Activated T-cell treated with anti-CD3 and anti-CD28 coated beads for 4 hours (primary cell): Measurements from ENCODE around the gene HAGH.
"Not testable (repeated sequence)": the region's sequence is repeated elsewhere in the genome, so short reads cannot be mapped to it uniquely, and the experiment has no call there.

Experiments used
- DNase-seq: peaks from one replicate; pipeline ENCODE4 v3.0.0-alpha.2; 2020

Gene HAGH

DNA sequence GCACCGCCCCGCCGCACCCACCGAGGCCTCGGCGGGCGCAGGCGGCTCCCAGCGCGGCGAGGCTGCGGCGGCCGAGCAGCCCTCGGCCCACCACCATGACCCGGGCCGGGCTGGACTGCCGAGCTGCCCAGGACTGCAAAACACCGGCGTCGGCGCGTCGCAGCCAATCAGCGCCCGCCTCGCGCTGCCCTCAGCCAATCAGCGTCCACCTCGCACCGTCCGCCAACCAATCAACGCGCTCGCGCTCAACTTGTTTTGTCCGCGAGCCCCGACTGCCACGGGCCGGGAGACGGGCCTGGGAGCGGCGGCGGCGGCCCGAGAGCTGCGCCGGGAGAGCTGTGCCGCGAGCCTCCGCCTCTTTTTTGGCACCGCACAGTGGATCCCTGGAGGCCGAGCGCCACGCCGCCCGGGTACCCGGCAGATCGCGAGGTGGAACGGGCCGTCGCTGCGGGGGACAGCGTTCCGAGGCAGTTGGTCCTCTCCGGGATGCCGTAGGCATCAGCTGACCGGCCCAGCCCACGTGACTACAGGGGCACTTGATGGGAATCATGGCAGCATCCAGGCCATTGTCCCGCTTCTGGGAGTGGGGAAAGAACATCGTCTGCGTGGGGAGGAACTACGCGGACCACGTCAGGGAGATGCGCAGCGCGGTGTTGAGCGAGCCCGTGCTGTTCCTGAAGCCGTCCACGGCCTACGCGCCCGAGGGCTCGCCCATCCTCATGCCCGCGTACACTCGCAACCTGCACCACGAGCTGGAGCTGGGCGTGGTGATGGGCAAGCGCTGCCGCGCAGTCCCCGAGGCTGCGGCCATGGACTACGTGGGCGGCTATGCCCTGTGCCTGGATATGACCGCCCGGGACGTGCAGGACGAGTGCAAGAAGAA is at the start of gene HAGH, which contains the start of gene FAHD1:
Gene HAGH (minus strand): TSS at position 135 of the 883 bp plus-strand sequence. CDS start 38 bp downstream, at position 97.
Gene FAHD1 (plus strand): TSS at position 516 of the 883 bp plus-strand sequence. CDS start 33 bp downstream, at position 549.
- peak; percentile 81 for DNase-seq

DNA sequence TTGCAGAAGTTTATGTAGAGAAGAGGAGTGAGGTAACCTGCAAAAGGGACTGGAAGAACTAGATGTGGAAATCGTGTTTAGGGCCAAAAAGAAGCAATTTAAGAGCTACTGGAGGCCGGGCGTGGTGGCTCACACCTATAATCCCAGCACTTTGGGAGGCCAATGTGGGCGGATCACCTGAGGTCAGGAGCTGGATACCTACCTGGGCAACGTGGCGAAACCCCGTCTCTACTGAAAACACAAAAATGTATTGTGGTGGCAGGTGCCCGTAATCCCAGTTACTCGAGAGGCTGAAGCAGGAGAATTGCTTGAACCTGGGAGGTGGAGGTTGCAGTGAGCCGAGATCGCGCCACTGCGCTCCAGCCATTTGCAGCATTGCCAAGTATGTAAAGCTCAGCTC is 49.4 kb upstream of the HAGH start:
- DNase-seq: not testable (repeated sequence)

DNA sequence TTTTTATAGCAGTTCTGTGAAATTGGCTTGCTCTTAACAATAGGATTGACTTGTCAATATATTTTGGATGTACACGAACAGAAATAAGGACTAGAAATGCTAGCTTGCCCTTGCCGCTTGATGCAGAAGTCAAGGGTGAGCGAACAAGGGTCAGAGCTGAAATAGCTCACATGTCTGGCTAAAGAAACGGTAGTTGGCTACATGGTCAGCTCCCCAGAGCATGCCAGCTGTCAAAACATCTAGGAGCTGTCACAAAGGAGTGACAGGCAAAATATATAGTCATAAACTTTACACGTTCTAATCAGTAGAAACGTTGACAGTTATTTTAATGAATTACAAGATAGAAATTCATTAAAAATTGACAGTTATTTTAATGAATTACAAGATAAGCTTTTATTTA is 48.2 kb upstream of the HAGH start:
- no peak for DNase-seq

DNA sequence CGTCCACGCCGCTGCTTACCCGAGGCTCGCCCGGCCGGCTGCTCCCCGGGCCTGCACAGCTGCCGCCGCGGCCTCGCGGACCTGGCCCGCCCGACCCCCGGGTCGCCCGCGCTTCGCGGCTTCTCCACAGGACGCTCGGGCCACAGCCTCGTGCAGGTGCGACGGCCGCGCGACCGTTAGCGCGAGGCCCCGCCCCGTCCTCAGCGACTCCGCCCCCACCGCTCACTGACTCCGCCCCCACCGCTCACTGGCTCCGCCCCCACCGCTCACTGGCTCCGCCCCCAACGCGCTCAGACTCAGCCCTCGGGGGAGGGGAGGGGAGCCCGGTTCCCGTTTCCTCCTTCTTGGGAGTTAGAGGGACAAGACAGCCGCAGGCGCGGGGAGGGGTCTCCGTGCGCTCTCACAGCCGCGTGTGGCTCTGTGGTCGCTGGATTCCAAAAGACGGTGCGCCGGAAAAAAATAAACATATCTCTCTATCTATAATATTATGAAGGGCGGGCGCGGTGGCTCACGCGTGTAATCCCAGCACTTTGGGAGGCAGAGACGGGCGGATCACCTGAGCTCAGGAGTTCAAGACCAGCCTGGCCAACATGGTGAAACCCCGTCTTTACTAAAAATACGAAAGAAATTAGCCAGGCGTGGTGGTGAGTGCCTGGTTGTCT is 45.5 kb upstream of the HAGH start, which contains the start of gene MEIOB:
Gene MEIOB (minus strand): TSS at position 191 of the 662 bp plus-strand sequence. CDS start 3,989 bp downstream, outside the sequence.
- DNase-seq: peak; percentile 26

DNA sequence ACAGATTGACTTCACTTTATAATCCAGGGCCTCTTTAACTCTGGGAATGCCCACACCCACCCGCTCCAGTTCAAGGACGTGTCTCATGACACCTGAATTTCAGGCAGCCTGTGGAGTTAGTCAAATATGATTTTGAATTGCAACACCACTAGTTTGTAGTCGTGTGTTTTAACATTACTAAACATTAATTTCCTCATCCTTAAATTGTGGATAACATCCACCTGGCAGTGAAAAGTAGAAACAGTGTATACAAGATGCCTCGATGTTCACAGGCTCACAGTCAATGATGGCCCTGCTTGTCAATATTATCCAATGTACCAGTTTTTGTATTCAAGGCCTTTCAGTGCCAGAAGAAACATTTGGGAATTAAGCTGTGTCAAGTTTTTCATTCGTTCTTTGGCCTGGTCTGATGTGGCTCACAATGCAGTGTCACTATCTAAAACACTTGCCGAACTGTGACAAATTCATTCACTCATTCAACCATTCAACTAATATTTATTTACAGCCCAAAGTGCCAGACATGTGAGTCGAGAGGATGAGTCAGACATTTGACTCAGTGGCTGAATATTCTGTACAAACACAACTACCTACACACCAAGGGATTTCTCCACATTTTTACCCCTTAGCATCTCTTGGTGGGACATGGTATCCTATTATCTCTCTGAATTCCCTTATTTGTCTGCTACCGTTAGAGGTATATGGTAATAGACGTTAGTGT is 43.9 kb upstream of the HAGH start:
- DNase-seq: no peak

DNA sequence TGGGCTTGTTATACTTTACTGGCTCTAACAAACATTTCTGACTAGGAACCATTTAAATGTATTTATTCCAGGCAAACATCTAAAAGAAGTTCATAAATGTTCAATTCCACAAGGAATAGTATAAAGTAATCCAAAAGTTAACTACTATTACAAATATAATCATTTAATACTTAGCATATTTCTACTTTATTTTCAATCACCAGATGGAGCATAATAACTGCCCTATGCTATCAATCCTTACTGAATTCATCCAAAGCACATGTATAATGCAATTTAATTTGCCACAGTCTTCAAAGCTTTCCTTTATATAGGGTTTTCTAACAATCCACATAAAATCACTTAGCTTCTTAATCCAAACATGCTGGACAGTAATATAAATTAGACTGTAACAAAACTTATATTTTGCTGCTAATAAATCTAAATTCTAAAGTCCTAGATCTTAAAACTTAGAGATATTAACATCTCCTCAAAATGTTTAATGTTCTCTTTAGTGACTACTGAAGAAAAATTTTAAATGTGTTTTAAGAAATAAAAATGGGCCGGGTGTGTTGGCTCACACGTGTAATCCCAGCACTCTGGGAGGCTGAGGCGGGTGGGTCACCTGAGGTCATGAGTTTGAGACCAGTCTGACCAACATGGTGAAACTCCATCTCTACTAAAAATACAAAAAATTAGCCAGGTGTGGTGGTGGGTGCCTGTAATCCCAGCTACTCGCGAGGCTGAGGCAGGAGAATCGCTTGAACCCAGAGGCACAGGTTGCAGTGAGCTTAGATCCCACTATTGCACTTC is 39.5 kb upstream of the HAGH start:
- DNase-seq: no peak

DNA sequence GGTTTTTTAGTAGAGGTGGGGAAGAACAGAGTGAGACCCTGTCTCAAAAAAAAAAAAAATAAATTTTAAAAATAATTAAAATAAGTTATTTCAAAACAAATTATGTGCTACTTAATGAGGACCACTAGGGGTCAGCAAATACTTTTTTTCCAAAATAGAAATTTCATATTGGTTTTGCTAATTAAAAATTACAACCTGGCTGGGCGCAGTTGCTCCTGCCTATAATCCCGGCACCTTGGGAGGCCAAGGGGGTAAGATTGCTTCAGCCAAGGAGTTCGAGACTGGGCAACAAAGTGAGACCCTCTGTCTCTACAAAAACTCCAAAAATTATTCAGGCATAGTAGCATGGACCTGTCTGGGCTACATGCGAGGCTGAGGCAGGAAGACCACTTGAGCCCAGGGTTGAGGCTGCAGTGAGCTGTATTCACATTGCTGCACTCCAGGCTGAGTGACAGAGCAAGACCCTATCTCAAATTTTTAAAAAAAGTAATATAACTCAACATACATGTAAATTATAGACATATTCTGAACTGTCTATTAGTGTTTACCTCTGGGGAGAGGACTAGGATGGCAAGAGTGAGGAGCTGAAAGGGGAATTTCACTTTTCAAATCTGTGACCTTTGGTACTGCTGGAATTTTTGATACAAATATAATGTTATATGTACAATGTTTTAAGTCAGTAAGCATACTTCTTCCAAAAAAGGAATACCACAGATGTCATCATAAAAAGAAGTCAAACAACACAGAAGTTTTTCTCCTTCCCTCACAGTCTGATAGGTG is 37.2 kb upstream of the HAGH start:
- no peak for DNase-seq

DNA sequence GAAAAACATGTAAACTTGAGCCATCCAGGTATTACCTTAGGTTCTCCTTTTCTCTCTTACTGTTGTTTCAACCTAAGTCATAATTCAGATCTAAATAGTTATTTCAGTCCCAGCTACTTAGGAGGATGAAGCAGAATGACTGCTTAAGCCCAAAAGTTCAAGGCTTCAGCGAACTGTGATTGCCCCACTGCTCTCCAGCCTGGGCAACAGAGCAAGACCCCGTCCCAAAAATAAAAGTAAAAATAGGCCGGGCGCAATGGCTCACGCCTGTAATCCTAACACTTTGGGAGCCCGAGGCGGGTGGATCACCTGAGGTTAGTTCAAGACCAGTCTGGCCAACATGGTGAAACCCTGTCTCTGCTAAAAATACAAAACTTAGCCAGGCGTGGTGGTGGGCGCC is 35.8 kb upstream of the HAGH start:
- DNase-seq: no peak

DNA sequence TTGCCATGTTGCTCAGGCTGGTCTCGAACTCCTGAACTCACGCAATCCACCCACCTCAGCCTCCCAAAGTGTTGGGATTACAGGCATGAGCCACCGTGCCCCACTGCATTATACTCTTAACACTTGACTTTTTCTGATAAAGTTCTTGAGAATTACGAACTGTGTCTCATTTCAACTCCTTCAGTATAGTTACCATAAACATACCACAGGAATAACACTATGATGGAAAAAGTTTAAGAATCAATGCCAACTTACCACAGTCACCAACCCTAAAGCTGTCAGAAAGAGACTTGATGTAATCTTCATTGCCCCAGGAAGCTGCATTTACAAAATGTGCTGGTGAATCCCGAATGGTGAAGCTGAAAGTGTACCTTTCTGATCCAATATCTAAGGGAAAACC is 35.1 kb upstream of the HAGH start:
- DNase-seq: no peak

DNA sequence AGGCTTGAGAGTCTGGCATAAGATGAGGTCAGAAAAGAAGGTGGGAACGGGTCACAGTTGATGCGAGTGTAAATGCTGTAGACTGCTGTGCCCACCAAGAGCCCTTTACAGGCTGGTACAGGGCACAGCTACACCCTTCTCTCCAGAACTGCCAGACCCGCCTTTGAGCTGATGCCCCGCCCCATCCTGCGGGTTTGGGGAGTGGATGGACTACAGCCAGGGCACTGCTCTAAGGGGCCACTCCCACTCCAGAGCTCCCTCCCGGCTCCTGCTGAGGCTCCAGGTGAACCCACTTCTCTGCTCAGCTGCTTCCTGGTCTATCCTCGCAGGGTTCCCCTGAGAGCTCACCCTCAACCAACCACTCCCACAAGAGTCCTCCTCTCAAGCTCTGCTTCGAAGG is 33.0 kb upstream of the HAGH start:
- DNase-seq: no peak

DNA sequence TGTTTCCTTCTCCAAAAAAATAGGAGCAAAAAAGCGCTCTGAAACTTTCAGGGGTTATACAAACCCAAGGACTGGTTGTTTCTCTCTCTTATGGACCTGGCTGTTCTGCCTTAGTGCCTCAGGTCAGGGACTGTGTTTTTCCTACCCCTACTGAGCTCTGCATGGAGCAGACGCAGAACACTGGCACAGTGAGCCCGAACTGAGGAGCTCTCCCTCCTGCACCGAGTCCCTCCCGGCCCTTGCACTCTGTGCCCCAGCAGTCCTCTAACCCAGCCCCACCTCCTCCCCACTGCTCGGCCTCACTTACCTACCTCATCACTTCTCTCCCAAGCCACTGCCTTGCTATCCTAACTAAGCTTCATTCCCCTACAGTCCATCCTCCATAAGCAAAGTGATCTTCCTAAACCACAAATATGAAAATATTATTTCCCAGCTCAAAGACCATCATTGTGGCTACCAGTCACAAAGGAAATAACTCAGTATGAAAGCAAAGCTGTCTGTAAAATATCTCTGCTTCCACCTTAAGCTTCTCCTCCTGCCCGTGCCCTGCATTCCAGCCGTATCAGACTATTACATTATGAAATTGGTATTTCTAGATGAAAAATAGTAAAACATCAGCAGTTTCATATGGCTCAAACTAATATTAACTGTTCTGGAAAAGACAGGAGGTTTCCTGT is 31.7 kb upstream of the HAGH start:
- DNase-seq: no peak

DNA sequence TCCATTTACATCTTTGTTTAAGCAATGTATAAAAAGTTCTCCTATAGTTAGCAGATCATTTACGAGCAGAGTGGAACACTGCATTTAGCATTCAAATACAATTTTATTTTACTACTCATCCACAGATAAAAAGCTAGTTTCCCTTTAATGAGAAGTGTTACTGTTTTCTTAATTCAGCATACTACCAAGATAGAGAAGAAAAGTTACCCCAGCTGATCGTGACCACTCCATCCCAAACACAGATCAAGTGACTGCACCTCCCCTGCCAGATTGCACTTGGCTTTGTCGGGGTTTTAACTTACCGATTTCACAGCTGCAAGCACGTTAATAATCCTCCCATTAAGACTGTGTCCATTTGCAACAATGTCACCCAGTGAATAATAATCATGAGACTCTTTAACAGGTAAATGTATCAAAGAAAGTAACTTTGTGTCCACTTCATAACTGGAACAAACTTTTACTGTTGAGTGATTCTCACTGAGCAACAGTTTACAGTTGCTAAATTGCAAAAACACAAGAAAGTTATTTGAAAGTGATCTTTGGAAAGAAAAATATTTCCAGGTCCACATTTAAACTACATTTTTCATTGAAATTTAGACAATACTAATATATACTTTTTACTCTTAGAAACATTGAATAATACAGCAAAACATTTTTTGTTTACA is 30.9 kb upstream of the HAGH start:
- no peak for DNase-seq

DNA sequence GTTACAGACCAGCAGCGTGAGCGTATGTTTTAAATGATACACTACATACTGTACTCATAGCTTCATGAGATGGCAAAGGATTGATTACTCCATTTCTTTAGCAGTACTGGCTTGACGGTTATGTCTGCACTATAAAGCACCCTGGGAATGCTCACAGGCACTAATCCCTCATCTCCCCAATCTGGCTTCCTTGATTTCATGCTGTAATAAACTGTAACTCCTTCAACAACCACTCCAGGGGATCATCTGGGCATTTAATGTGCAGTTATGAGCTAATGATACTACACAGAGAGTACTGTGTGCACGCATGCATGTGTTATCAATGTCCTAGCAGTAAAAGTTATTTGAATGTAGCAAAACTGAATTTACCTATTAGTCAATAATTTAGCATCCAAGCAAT is 25.2 kb upstream of the HAGH start:
- DNase-seq: no peak

DNA sequence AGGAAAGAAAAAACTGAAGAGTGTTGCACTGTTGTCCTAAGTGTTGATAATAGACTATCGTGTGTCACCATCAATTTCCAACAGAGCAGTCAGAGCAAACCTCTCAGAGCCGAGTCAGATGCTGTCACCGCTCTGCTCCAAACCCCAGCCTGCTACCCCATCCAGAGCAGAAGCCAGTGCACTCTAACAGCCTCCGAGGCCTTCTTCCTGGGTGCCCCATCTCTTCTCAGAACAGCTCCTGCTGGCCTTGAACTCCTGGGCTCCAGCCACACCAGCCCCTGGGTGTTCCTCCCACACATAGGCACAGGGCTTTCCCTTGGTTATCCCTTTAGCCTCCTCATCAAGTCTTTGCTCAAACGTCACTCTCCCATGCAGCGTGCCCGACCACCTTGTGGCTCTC is 24.4 kb upstream of the HAGH start:
- no peak for DNase-seq

DNA sequence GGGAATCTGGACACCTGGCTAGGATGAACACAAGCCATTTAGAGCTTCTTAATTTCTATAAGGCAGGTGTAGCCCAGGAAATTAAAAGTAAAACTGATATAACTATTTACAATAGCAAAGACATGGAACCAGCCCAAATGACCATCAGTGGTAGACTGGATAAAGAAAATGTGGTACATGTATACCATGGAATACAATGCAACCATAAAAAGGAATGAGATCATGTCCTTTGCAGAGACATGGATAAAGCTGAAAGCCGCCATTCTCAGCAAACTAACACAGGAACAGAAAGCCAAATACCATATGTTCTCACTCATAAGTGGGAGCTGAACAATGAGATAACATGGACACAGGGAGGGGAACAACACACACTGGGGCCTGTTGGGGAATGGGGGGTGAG is 19.8 kb upstream of the HAGH start:
- no peak for DNase-seq

DNA sequence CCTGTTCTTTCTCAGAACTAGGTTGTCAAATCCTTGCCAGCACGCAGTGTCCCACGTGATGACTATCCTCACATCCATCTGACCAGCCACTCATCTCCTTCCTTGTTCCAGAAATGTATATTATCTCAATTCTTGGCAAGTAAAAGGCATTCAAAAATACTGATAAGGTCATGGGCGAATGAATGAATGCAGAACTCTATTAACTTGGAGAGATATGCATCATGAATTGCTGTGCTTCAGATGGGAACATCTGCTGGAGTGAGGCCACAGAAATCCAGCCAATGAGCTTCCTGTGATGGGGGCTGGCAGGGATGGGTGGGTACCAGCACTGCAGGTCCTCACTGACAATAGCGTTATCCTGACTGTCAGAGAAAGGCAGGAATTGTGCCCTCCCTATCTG is 19.4 kb upstream of the HAGH start:
- no peak for DNase-seq

DNA sequence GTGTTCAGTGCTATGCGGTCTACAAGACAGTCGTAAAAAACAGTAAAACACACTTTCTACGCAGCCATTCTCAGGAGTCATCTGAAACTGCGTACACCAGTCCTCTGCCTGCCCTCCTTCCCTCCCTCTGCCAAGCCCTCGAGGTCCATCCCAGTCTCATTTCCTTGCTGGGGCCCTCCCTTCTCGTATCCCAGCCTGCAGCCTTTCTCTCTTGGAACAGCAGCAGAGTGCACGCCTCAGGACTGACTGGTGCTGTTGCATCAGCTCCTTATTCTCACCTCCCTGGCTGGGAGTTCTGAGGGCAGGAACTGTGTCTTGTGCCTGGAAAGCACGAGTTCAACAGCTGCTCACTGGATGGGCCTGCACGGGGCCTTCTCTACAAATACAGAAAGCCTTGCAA is 12.9 kb upstream of the HAGH start:
- DNase-seq: no peak

DNA sequence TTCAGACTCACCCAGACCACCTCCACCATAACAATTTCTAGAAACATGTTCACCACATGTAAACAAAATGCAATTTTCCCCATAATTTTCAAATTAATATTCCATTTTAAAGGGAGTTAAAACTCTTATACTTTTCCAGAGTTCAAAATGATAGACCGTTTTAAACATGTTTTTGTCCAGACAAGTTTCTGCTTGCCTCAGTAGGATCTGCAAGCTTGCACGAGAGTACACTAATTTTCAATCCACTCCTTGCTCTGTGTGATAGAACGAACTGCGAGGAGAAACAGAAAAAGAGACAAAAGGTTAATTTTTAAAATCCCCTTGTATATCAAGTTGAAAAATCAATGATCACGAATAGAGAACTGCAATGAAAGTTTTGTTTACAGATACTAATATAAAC is 7.5 kb upstream of the HAGH start:
- DNase-seq: no peak

DNA sequence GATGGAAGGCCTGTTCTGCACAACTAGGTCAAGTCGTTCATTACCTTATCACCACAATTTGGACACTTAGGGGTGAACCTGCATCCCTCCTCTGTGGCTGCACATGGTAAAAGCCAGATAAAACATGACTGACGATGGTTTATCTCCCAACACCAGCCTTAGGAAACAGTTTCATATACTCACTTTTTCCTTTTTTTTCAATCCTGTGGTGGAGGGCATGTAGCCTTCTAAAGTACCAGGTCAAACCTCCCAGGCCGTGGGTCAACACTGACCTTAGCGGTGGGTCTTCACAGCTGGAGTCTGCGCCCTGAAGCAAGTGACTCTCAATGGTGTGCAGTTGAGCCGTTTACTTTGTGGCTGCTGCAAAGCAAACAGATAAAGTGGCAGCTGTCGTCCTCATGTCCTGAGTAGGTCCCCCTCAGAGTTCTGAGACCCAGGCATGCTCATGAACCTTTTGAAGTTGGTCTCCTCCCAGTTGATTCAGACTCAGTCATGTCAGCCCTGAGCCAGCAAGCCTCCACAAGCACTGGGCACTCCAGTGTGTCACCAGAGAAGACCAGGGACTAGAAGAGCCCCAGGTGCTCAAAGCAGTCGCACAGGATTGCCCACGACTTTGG is 6.3 kb upstream of the HAGH start:
- DNase-seq: no peak
